Measurements from ENCODE around the gene USP48.
A peak's percentile ranks its signal among the peaks of the same experiment; 100 is the strongest.

Gene USP48

DNA sequence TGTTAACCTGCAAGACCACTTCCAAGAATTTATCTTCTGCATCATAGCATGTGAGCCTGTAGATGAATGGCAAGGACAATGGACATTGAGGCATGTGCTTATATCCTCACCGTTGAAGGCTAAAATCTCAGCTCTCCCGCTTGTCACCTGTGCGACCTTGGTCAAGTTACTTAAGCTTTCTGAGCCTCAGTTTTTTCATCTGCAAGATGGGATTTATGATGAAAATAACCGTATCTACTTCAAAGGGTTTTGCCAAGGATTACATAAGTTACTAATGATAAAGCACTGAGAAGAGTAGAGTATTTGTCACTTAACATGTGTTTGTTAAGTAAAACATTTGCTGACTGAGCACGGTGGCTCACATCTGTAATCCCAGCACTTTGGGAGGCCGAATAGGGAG is 128.7 kb downstream of the USP48 start:
- DNase-seq (ENCODE audit: low read depth in 2 of 2), result no peak

DNA sequence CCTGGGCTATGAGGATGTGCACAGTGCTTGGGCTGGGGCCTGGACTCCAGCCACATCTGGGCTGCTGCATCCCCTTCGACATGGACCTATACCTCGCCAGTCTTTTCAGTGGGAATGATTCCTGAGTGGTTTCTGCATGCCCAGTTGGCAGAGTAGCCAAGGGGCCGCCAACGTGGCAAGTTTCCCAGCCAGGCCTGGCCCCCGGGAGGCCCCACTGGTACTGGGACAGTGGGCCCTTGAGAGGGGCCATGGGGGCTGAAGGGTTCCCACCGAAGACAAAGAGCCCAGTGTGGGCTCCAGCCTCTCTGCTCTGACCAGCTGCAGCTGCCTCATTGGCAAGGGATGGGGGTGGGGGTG is 129.2 kb downstream of the USP48 start:
- DNase-seq (ENCODE audit: low read depth in 2 of 2), result no peak

DNA sequence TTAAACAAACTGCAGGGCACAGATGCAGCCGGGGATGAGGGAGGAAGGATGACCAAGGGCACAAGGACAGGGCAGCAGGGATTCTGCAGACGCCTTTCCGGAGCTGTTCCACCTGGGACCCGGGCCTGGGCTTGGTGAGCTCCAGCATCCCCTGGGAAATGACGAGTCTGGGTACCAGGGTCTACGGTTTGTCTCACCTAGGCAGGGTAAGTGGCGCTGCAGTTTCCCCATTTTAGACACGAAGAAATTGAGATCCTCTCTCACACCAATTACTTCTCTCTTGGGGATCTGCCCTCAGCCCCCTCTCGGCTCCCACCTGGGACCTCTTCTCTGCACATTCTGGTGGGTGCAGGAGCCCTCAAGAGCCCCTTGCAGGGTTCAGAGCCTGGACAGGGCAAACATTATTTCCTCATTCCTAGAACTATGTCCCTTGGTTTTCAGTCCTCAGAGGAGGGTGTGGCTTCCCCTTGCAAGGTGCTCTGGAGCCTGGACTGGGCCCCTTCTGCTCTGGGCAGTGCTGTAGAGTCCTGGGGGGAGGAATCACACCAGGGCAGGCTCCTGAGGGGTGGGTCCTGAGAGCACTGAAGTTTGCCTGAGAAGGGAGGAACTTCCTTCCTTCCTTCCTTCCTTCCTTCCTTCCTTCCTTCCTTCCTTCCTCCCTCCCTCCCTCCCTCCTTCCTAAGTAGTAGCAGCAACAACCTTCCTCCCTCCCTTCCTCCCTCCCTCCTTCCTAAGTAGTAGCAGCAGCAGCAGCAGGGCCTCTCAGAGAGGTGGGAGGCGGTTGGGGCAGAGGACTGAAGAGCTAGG is 129.8 kb downstream of the USP48 start:
- no peak for DNase-seq (ENCODE audit: low read depth in 2 of 2)

DNA sequence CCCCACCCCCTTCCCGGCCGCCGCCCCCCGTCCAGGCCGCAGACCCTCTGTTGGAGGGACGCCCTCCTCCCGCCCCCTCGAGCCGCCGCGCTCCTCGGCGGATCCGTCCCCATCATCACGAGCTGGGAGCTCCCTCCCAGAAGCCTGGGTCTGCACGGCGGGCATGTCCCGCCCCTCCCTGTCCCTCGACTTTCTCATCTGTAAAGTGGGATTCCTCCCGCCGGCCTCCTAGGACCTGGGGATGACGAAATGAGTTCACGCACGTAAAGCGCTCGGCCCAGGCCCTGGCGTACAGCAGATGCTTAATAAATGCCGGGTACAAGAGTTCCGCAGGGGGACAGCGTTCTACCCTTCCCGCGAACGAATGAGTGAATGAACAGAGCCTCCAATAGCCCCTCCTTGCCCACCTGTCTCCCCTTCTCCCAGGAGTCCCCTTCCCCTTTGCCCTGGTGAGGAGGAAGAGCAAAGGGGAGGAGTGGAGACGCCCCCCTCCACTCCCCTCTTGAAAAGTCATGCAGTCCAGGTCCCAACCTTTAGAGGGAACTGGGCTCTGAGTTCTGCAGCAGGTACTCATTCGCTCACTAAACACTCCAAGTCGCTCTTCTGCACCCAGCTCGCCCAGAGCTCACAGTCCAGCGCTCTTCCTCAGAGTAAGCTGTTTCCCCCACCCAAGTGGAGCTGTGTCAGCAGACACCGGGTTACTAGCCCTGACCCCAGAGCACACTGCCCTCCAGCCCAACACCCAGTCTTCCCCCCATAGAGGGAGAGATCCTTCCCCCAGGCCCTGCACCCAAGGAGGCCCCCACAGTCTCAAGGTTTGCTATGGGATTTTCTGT is 130.6 kb downstream of the USP48 start:
- DNase-seq (ENCODE audit: low read depth in 2 of 2), result no peak

DNA sequence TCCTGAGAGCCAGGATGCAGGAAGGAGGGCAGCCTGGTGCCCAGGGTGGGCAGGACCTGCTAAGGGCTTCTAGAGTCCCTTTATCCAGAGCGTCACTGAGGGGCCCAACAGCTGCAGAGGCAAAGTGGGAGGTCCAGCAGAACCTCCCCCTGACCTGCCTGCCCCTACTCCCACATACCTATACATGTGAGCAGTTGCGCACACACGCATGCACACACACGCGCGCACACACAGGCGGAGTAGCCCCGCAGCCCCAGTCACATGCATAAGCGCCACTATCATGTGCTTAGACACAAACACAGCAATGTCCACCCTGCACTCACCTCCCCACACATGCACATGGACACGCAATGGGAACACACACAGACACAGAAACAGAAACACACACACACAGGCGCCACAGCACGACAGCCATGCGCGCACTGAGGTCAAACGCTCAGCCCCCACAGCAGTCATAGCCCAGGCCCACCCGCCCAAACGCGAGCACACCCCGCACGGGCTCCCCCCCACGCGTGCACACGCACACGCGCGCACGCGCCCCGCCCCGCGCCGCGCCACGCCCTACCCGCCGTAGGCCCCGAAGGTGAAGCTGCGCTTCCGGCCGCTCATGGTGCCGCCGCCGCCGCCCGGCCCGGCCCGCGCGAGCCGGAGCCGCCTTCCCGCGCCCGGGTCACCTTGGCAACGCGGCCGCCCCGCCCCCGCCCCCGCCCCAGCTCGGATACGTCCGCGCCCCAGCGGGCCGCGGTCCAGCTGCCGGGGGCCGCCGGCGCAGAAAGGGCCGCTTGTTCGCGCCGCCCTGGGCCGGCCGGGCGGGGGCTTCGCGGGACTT is 131.5 kb downstream of the USP48 start:
- DNase-seq (ENCODE audit: low read depth in 2 of 2), result no peak

DNA sequence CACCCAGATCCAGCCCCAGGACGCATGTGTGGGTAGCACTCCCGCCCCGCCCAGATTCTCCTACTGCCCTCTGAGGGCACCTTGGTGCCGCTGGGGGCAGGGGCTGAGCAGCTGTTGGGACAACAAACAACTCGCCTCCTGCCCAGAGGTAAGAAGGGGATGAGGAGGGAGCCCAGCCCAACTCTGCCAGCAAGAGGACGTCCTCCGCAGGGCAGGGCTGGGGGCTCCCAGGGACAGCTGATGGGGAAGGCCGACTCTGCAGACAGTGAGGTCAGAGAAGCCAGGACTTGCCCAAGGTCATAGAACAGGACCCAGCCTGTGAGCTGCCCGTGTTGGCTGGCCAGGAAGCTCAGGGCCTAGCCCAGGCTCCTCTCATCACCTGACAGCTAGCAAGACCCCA is 132.5 kb downstream of the USP48 start:
- DNase-seq (ENCODE audit: low read depth in 2 of 2), result no peak

DNA sequence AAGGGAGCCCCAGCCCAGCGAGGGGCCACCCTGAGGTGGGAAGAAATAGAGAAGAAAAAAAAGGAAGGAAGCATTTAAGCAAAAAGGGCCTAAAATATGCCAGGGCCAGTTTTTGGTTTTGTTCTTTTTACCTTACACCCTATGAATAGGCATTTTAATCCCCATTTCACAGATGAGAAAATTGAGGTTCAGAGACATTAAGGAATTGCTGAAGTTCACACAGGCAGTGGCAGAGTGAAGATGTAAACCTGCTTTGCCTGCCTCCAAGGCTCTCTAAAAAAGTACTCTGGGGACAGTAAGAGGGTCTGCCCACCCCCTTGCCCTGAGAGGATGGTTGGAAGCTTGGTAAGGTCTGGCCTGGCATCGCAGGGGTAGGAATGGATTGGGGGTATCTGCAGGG is 133.6 kb downstream of the USP48 start:
- no peak for DNase-seq (ENCODE audit: low read depth in 2 of 2)

DNA sequence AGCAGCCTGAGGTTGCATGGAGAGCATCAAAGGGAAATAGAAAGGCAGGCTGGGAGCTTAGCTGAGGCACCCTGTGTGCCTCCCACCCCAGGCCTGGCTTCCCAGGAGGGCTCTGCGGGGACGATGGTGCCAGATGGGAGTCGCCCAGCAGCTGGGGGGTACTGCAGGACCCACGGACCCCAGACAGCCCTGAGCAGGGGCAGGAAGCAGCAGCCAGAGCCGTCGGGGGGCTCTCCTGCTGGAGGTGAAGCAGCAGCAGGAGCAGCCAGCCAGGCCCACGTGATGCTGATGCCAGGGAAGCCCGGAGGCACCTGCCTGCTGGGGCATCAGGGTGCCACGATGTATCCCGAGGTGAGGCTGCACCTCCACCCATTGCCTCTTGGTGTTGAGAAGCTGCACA is 134.2 kb downstream of the USP48 start:
- DNase-seq (ENCODE audit: low read depth in 2 of 2), result no peak

DNA sequence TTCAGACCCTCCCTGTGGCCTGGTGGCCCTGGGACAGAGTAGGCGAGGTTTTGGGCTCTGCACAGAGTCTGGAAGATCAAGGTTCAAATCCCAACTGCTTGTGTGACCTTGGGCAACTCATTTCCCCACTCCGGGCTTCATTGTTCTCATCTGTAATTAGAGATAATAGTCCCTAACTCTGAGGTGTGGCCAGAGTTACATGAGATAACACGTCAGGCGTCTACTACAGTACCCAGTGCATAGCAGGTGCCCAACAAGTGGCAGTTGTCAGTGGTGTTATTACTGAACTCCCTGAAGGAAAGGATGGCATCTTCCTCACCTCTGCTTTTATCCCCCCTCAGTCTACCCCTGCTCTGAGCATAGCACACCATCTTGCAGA is 134.6 kb downstream of the USP48 start:
- no peak for DNase-seq (ENCODE audit: low read depth in 2 of 2)

DNA sequence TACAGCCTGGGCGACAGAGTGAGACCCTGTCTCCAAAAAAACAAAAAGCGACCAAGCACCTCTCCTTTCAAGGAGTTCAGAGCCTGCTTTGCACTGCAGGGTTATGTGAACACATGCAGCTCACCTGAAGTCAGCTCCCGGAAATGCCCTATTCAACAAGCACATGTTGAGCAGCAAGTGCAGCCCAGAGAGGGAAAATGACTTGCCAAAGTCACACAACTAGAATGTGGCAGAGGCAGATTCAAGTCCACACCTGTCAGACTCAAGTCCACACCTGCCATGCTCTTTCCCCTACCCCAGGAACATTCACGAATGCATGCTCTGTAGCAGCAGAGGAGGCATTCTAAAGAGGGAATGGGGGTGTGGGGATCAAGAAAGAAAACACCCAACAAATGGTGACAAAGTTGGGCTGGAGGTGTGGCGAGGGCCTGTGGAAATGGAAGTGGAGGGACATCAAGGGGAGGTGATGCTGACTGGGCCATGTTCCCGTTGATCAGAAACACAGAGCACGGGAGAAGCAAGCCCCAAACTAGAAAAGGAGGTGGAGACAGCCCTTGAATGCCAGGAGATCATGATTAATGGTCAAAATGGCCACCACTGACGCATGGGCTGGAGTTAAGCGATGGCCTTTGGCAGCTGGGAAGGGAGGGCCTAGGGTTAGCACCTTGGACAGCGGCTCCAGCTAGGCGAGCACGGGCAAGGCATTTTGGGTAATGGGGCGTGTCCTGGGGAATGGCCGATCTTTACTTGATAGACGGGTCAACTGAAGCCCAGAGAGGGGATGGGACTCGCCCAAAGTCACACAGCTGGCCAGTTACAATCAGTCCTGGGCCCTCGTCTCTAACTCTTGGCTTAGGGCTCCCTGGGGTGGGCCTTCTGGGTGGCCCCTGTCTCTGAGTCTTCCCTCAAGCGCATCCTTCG is 135.3 kb downstream of the USP48 start:
- peak in 1 of 2 donors; percentile 38 for DNase-seq (ENCODE audit: low read depth in 2 of 2)

DNA sequence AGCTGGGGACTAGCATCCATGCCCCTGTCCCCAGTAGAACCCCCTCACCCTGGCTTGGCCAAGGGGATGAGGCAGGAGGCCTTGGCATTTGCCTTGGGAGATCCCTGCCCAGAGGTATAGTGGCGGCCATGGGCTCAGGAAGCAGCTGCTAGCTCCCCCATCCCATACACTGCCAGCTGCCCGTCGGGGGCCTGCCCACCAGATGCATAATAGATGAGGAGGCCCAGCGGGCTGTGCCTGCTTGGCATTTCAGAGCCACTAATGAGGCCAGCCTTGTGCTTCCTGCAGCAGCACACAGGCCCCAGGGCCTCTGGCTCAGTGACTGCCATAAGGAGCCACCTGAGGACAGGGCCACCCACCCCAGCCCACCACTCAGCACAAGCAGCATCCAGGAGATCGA is 137.4 kb downstream of the USP48 start:
- no peak for DNase-seq (ENCODE audit: low read depth in 2 of 2)

DNA sequence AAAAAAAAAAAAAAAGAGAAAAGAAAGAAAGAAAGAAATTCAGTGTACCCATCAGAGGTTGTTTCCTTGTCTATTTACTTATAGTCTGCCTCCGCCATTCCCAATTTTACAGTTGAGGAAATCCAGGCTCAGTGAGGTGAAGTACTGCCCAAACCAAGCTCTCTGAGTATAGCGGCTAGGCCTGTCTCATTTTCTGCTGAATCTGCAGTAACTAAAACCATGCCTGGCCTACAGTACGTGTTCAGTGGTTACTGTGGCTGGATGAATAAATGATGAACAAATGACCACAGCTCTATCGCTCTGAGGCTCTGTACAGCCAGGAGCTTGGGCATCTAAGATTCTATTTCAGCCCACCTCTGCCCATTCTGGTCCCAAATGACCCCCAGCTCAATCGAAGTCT is 138.0 kb downstream of the USP48 start:
- DNase-seq (ENCODE audit: low read depth in 2 of 2), result no peak

DNA sequence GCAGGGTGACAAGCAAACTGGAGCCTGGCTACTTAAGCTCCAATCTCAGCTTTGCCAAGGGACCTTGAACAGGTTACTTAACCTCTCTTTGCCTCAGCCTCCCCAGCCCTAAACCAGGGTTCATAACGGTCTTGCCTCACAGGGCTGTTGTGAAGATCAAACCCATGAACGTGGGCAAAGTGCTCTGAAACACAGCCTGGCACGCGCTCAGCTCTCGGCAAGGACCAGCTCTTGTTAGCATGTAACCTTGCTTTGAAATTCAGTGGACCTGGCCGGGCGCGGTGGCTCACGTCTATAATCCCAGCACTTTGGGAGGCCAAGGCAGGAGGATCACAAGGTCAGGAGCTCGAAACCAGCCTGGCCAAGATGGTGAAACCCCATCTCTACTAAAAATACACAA is 138.6 kb downstream of the USP48 start:
- no peak for DNase-seq (ENCODE audit: low read depth in 2 of 2)

DNA sequence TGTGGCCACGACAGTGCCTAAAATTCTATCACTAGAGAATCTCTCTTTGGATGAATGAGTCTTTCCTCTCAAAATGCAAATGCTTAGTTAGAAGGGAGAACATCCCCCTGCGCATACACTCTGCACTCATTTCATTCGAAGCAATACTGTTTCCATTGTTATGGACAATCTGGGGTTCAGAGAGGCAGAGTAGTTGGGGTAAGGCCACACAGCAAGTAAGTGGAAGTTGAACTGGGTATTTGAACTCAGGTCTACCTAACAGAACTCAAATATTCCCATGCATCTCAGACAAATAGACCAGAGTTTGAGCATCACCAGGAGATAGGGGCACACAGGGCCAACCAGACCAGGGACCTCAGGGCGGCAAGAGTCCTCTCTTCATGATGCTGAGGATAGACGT is 139.3 kb downstream of the USP48 start:
- no peak for DNase-seq (ENCODE audit: low read depth in 2 of 2)

DNA sequence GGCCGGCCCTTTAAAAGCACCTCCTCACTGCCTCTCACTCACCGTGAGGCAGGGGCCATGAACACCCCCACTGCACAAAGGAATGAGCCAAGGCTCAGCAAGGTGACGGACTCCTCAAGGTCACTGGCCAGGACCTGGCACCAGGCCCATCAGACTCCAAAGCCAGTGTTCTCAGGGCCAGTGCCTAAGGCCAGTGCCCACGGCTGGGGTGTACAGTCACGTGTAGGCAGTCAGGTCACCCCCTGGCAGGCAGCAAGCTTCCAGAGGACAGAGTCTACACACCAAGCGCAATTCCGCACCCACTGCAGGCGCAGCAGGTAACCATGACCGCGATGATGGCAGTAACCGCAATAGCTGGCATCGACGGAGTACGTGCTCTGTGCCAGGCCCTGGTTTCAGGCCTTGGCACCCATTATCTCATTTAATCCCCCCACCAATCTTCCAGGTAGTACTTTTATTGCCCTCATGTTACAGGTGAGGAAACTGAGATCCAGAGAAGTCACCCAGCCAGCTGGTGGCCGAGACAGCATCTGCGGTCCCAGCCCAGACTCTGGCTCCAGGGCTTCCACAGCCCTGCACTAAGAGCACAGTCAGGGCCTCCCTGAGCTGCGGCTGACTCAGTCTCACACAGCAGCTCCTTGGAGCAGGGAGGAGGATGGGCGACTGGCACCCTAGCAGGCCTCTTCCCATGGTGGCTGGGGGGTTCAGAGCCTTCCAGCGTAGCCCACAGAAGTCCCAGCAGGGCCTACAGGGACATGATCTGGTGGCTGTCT is 140.8 kb downstream of the USP48 start:
- DNase-seq (ENCODE audit: low read depth in 2 of 2), result no peak

DNA sequence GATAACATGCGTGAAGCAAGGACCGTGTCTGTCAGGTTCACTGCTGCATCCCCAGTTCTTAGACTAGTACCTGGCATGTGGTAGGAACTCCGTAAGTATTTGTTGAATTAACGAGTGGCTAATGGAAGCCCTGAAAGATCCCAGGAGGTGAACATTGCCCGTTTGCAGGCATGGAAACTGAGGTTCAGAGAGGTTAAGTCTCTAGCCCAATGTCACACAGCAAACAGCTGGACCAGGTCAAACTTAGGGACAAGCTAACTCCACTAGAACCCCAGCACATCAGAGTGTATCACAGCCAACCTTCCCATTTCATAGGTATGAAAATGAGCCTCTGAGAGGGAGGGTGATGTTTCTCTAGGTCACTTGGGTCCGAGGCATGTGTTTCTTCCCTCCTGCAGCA is 141.4 kb downstream of the USP48 start:
- no peak for DNase-seq (ENCODE audit: low read depth in 2 of 2)

DNA sequence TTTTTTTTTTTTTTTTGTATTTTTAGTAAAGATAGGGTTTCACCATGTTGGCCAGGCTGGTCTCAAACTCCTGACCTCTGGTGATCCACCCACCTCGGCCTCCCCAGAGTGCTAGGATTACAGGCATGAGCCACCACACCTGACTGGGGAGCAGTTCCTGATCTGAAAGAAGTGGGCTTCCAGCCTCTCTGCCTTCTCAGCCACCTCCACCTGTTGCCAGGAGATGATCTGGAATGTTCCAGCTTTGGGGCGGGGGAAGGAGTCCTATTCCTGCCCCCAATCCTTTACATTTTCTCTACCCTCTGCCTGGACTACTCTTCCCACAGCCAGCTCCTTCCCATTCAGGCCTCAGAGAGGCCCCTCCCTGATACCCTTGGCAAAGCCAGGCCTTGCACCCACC is 141.9 kb downstream of the USP48 start:
- DNase-seq (ENCODE audit: low read depth in 2 of 2), result no peak

DNA sequence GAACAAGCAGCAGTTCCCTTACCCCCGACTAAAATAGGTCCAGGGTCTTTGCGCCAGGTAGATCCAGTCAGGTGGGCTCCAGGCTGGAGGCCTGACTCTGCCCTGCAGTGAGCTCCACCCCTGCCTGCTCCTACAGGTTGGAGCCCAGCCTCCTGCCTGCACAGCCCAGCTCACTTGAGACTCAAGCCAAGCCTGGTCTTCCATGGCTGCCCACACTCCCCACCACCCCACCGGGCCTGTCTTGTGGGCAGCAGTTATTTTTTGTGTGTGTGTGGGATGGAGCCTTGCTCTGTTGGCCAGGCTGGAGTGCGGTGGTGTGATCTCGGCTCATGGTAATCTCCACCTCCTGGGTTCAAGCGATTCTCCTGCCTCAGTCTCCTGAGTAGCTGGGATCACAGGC is 142.3 kb downstream of the USP48 start:
- no peak for DNase-seq (ENCODE audit: low read depth in 2 of 2)

DNA sequence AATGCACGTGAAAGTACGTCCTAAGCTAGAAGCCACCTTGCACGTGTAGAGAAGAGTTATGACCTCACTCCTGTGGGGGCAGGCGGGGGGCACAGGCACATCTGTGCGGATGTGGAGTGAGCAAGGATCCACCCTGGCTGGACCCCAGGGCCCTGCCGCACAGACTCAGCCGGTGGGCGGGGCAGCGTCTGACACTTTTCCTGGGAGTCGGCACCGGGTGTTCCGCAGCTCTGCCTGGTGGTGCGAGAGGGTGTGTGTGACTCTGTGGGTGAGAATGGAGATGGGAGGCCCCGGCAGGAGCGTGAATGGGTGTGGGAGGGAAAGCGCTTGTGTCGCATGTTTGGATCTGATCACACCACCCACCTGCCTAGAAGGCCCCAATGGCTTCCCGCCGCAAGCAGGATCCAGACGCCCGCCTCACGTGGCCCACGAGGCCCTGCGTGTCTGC is 143.3 kb downstream of the USP48 start:
- DNase-seq (ENCODE audit: low read depth in 2 of 2), result no peak

DNA sequence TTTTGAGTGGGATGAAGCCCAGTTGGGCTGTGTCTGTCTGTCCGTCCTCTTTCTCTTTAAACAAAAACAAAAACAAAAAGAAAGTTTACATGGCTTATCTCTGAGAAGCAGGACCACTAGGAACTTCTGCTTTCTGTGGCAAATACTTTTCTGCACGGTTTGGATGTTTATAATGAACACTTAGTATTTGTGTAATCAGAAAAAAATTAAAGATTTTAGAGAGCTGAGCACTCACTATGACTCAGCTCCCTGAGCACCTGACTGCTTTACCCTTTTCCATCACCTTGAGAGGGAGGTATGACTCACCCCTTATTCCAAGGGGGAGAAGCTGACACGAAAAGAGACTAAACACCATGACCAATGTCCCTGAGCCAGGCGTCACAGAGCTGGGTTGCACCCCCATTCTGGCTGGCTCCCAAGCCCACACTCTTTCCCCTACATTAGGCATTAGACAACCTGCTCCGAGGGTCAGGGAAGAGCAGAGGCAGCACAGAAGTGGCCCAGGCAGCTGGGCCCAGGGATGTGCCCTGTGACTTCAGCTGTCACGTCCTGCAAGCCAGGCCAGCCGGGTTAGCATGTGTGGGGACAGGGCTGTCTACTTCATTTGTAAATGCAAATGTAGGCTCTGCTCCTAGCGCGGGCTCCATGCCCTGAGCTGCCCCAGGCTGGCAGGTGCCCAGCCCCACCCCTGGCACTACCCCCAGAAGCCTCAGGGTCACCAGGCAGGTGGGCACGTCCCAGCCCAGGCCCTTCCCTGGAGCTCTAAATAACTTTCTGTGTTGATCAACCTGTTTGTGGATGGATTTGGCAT is 144.2 kb downstream of the USP48 start:
- DNase-seq (ENCODE audit: low read depth in 2 of 2), result no peak

Data from stimulated activated CD8-positive, alpha-beta memory T cell treated with anti-CD3 and anti-CD28 coated beads, Interleukin-2, amount 100 ng/mL, for 48 hours (primary cell).